Endothelial cell of umbilical vein (primary cell): ENCODE data around the gene MAPK8IP3. TPM values are rescaled to one million over a fixed set of nuclear protein-coding genes. Genes with fewer than 3 reads are reported as not detected.

Experiments
- BruUV-seq: library from RNA; stranded (reverse); fragments of 400-500 nt; replicated peaks from 2 replicates; lab custom pipeline; 2021; lab: Mats Ljungman, UMichigan
- CTCF ChIA-PET: fragments of 300-600, 350-600 bp; sonication (Branson Sonifier 250); formaldehyde crosslinking; loops from one replicate; lab custom pipeline; 2021; ENCODE audit warnings: antibody characterized with exemption, inconsistent platforms; lab: Charles Lee
- POLR2A ChIA-PET: fragments of 300-600, 350-600 bp; sonication (Branson Sonifier 250); formaldehyde crosslinking; loops from one replicate; lab custom pipeline; 2021; ENCODE audit warnings: antibody characterized with exemption, inconsistent platforms; lab: Charles Lee
- DNase-seq: peaks from one replicate; pipeline ENCODE4 v3.0.0-alpha.2; 2011; ENCODE audit warnings: low read depth, low spot score
- FAIRE-seq: peaks from 2 replicates; lab custom pipeline; 2011; peaks lifted over from hg19 to GRCh38; lab: Jason Lieb, UNC
- H2AFZ ChIP-seq: 2 replicates; pipeline ENCODE4 v1.6.0; 2012; ENCODE audit warnings: low read depth, low read length, control low read depth, inconsistent platforms
- H3K27ac ChIP-seq: 2 replicates; pipeline ENCODE4 v1.5.1; 2011; ENCODE audit warnings: low read depth, mild to moderate bottlenecking, control low read depth, low read length, moderate library complexity; ENCODE audit not compliant: insufficient read depth
- H3K27me3 ChIP-seq, 2 experiments: 2 replicates each; pipeline versions ENCODE4 v1.6.0 to v1.6.1; 2011; ENCODE audit warnings: low read length in 2 of 2, mixed read lengths in 1 of 2; ENCODE audit not compliant: control insufficient read depth in 2 of 2, insufficient read depth in 2 of 2
- H3K36me3 ChIP-seq, 2 experiments: 2 replicates in 1 of 2; 3 replicates in 1 of 2; pipeline ENCODE4 v1.5.1; 2011; ENCODE audit warnings: low read length in 2 of 2, mild to moderate bottlenecking in 1 of 2, moderate library complexity in 1 of 2; ENCODE audit not compliant: control insufficient read depth in 2 of 2, insufficient read depth in 2 of 2; ENCODE audit errors: extremely low read depth in 1 of 2
- H3K4me1 ChIP-seq: 3 replicates; pipeline ENCODE4 v1.5.1; 2011; ENCODE audit warnings: mild to moderate bottlenecking, low read length; ENCODE audit not compliant: control insufficient read depth, insufficient read depth; ENCODE audit errors: extremely low read depth
- H3K4me2 ChIP-seq: 2 replicates; pipeline ENCODE4 v1.6.1; 2011; ENCODE audit warnings: low read length, control low read depth, mixed read lengths; ENCODE audit not compliant: insufficient read depth
- H3K4me3 ChIP-seq, 3 experiments: fragments of 200-600 bp in 1 of 3; sonication (generic), shearing (Covaris generic) in 1 of 3; replicated peaks in 1 of 3; 2 replicates each; pipeline ENCODE4 v1.5.1; 2011 to 2016; ENCODE audit warnings: control low read depth in 3 of 3, low read length in 3 of 3, mild to moderate bottlenecking in 2 of 3, inconsistent platforms in 1 of 3, low read depth in 1 of 3, moderate library complexity in 1 of 3; ENCODE audit not compliant: insufficient read depth in 1 of 3
- H3K79me2 ChIP-seq: 2 replicates; pipeline ENCODE4 v1.6.0; 2012; ENCODE audit warnings: low read length, inconsistent platforms; ENCODE audit not compliant: control insufficient read depth, insufficient read depth
- H3K9ac ChIP-seq: replicated peaks from 2 replicates; pipeline ENCODE3; 2011; ENCODE audit warnings: low read length, control low read depth; ENCODE audit not compliant: insufficient read depth; ENCODE audit errors: extremely low read depth
- H3K9me1 ChIP-seq: replicated peaks from 3 replicates; pipeline ENCODE4 v1.6.0; 2011; ENCODE audit warnings: mild to moderate bottlenecking, low read length; ENCODE audit not compliant: control insufficient read depth, insufficient read depth; ENCODE audit errors: extremely low read depth
- H3K9me3 ChIP-seq: replicated peaks from 2 replicates; pipeline ENCODE4 v1.5.1; 2012; ENCODE audit warnings: low read length, inconsistent platforms; ENCODE audit not compliant: control insufficient read depth, insufficient read depth
- H4K20me1 ChIP-seq: replicated peaks from 2 replicates; pipeline ENCODE3; 2011; ENCODE audit warnings: mild to moderate bottlenecking, low read length; ENCODE audit not compliant: control insufficient read depth, insufficient read depth; ENCODE audit errors: extremely low read depth
- CTCF ChIP-seq, 2 donors: IDR thresholded peaks; 1 replicate in 1 of 2; 2 replicates in 1 of 2; pipeline ENCODE4 v1.5.1; 2011; ENCODE audit warnings: low read length in 2 of 2, mild to moderate bottlenecking in 2 of 2, moderate library complexity in 2 of 2, control low read depth in 1 of 2, inconsistent platforms in 1 of 2, low read depth in 1 of 2; ENCODE audit not compliant: insufficient read depth in 1 of 2; ENCODE audit errors: extremely low read depth in 1 of 2
- EZH2 ChIP-seq: IDR thresholded peaks from 2 replicates; pipeline ENCODE4 v1.6.1; 2012; ENCODE audit warnings: borderline replicate concordance, low read depth, mild to moderate bottlenecking, moderate library complexity, low read length, inconsistent platforms; ENCODE audit not compliant: severe bottlenecking
- FOS ChIP-seq: IDR thresholded peaks from 2 replicates; pipeline ENCODE4 v1.6.1; 2011; ENCODE audit warnings: mild to moderate bottlenecking, low read length, moderate library complexity, borderline replicate concordance; ENCODE audit not compliant: insufficient read depth
- GATA2 ChIP-seq: IDR thresholded peaks from 2 replicates; pipeline ENCODE4 v1.7.0; 2011; ENCODE audit warnings: low read depth, mild to moderate bottlenecking, moderate library complexity, mixed read lengths, low read length; ENCODE audit not compliant: insufficient read length, insufficient read depth
- JUN ChIP-seq: IDR thresholded peaks from 2 replicates; pipeline ENCODE4 v1.6.1; 2011; ENCODE audit warnings: borderline replicate concordance, low read depth; ENCODE audit not compliant: insufficient read length, insufficient read depth
- MAX ChIP-seq: IDR thresholded peaks from 2 replicates; pipeline ENCODE4 v1.6.1; 2011; ENCODE audit not compliant: insufficient read depth, insufficient read length
- MYC ChIP-seq: IDR thresholded peaks from one replicate; pipeline ENCODE4 v1.6.1; 2011; ENCODE audit warnings: mild to moderate bottlenecking, low read depth, low read length
- POLR2A ChIP-seq: IDR thresholded peaks from 2 replicates; pipeline ENCODE4 v1.6.1; 2012; ENCODE audit warnings: low read depth, mild to moderate bottlenecking, control low read depth, low read length
- POLR2AphosphoS5 ChIP-seq: IDR thresholded peaks from 2 replicates; pipeline ENCODE4 v1.6.1; 2012; ENCODE audit warnings: low read depth, mild to moderate bottlenecking, control low read depth, low read length, moderate library complexity; ENCODE audit not compliant: insufficient read depth
- dilution Hi-C: fragments of 300-500 bp; cut with MboI; formaldehyde crosslinking; loops from one replicate; pipeline ENCODE4 v1.15.0; 2019; ENCODE audit warnings: low sequenced_read_pairs; ENCODE audit not compliant: extremely low pct_ligation_motif_present
- intact Hi-C: fragments of 100-400 bp; cut with micrococcal nuclease; formaldehyde crosslinking; loops from one replicate; pipeline ENCODE4 v1.10.0; 2022
- polyA plus RNA-seq, 4 experiments: library from polyadenylated mRNA; depleted of rRNA in 3 of 4; stranded (reverse) in 3 of 4; unstranded in 1 of 4; fragments of >200 nt; gene quantifications; 2 replicates each; pipeline versions ENCODE4 v1.2.1 to v1.2.3, GENCODE V29; 2011 to 2012; ENCODE audit warnings: missing spikeins in 1 of 4
- total RNA-seq: library from RNA; stranded (reverse); gene quantifications from 2 replicates; pipeline ENCODE4 v1.2.3, GENCODE V29; 2021

The MAPK8IP3 gene
- total and polyA plus RNA-seq, 2 donors (not counting 3 experiments of a cell fraction or from before 2014, with no cell fraction given): 40.7 to 92.2 TPM

- DNase-seq (no peak), FAIRE-seq (no peak)
- Histone ChIP-seq H3K4me2 (no peak overlapping the region), H3K27me3 (no peaks in the 10 kb centered on the region), H3K9me3 (no peaks in the 10 kb centered on the region), H3K4me3 (no peak overlapping the region), H2AFZ (no peak overlapping the region), H3K79me2 (no peaks in the 10 kb centered on the region), H3K4me1 (no peaks in the 10 kb centered on the region), H3K27ac (no peak overlapping the region), H4K20me1 (no peaks in the 10 kb centered on the region), H3K9ac (no peak overlapping the region), H3K9me1 (no peaks in the 10 kb centered on the region), H3K36me3 (peaks cover 7 to 44% of the 10 kb centered on the region in 2 experiments)
- CTCF ChIA-PET: interaction anchor here (0.8 to 1.3 kb wide), 2 partner anchors 19 to 74 kb away, joined by 3 read pairs; partner anchors contain the start of gene JPT2
- TF ChIP-seq EZH2: no peak
- TF ChIP-seq CTCF (IDR thresholded peaks at IDR 0.05; ENCODE audit: extremely low read depth in 1 of 2, insufficient read depth in 1 of 2, low read depth in 1 of 2, low read length in 2 of 2): no peak
- TF ChIP-seq FOS: no peak
- TF ChIP-seq MAX: no peak
- no peak for TF ChIP-seq GATA2
- TF ChIP-seq JUN: no peak
- TF ChIP-seq POLR2A: no peak
- no peak for TF ChIP-seq MYC
- no peak for TF ChIP-seq POLR2AphosphoS5
- intact Hi-C loops: no loop called here
- dilution Hi-C loops: no loop called here
- POLR2A ChIA-PET: no interaction called here
- BruUV-seq: no TSS peak
These were observed 46.0 kb downstream of the MAPK8IP3 start for GRCh38 chr16:1751946-1752345.
